Left cardiac atrium (tissue), 4 donors: ENCODE measurements around the gene CYS1. TPM values are rescaled to one million over a fixed set of nuclear protein-coding genes. Genes with fewer than 3 reads are reported as not detected.
"Not testable (repeated sequence)": the region's sequence is repeated elsewhere in the genome, so short reads cannot be mapped to it uniquely, and the experiment has no call there.

Experiments
- ATAC-seq, 2 donors: fragments of 200-7000 bp; cut with Tn5 transposase; one replicate each; pipeline ENCODE4 v1.9.1; 2020; ENCODE audit warnings: mild to moderate bottlenecking in 2 of 2, moderate library complexity in 2 of 2
- DNase-seq: peaks from one replicate; pipeline ENCODE4 v3.0.0-alpha.2; 2020
- intact Hi-C, 2 donors: fragments of 100-400 bp; cut with DNase I; formaldehyde crosslinking; loops; one replicate each; pipeline versions ENCODE4 v1.14.1 to v1.15.1; 2022 to 2023
- total RNA-seq, 2 donors: library from RNA; stranded (reverse); fragmentation: NEBNext Ultra II Directional; extraction: Animal tissue kit (Norgen Biotek cat#: 25700); gene quantifications; one replicate each; pipeline ENCODE4 v1.2.1, GENCODE V29; 2021
- donor health status: DM: no; HTN: yes; CAD: no.
- donor health status: DM: no; HTN: yes; CAD: no; lungs with severe emphysema.
- donor health status: DM: yes; HTN: yes; CAD: no.
- donor health status: Dilated cardiomyopathy.

Gene CYS1
- total RNA-seq, 2 donors from 2014 or later = 3.5 to 4.1 TPM

DNA sequence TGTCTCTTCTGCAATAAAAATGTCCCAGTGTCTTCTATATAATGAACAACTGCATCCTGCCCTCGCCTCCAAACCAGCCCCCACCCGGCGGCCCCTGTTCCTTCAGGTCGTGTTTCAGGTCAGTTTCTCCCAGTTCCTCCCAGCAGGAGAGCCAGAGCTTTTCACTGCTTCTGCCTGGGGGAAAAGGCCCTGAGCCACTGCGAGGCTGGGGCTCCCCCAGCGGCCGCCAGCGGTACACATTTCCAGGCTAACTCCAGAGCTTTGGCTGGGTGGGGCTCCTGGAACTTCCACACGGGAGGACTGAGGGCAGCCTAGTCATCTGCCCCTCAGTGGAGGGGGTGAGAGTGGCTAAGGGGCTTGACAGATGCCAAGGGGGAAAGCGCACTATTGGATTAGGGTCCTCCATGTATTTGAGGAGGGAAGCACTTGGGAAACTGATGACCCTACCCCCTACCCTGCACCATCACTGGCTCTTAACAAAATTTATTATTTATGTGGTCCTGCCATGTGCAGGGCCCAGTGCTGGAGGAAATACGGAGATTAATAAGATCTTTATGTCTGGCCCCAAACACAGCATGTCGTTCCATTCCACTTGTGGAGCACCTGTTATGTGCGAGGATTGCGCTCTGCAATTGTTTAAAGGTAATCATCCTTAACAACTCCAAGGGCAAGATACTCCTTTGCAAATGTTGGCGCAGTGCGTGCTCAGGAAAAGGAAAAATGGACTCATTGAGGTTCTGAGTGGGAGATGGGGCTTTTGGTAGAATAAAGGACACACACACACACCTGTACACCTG lies 17.3 kb upstream of the CYS1 start:
- peak; percentile 90 for ATAC-seq
- peak; percentile 70 for DNase-seq
- intact Hi-C loops = no loop called here

GRCh38 chr2:10096641-10097040 lies 16.4 kb upstream of the CYS1 start:
- intact Hi-C loops = no loop called here
- ATAC-seq (no peak), DNase-seq (no peak)

- intact Hi-C loops = no loop called here
- ATAC-seq = no peak
- no peak for DNase-seq
These were observed 15.0 kb upstream of the CYS1 start for GRCh38 chr2:10095175-10095574.

DNA sequence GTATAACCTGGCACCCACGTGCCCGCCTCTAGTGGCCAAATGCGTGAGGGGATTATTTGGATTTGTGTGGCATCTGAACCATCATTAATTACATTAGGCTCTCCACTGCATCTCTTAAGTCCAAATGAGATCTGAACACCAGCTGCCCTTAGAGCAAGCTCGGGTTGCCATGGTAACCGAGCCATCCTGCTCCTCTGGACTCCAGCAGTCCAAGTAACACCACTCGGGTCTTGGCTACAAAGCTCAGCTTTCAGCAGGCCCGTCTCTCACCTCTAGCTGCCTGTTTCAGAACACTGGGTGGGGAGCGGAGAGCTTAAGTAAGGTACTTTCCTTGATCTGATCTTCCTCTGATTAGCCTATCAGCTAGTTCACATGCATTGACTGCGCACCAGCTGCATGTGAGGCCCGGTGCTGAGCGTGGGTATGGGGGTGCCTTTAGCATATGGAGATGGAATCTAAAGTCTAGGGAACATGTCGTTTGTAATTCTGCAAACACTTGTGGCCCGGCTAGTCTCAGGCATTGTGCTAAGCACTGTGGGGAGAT lies 14.1 kb upstream of the CYS1 start:
- ATAC-seq = no peak
- intact Hi-C loops = no loop called here
- no peak for DNase-seq

GRCh38 chr2:10091889-10092244 lies 11.7 kb upstream of the CYS1 start:
- intact Hi-C loops = not testable (repeated sequence)

GRCh38 chr2:10091182-10091888 lies 11.1 kb upstream of the CYS1 start:
- ATAC-seq = peak; percentile 70 to 86
- intact Hi-C loops = no loop called here
- DNase-seq = no peak

More at GRCh38 chr2:10091889-10092244, 11.7 kb upstream of the CYS1 start:
- not testable (repeated sequence) for DNase-seq, ATAC-seq

GRCh38 chr2:10089565-10090190 lies 9.5 kb upstream of the CYS1 start:
- intact Hi-C loops = no loop called here
- ATAC-seq (no peak), DNase-seq (no peak)

DNA sequence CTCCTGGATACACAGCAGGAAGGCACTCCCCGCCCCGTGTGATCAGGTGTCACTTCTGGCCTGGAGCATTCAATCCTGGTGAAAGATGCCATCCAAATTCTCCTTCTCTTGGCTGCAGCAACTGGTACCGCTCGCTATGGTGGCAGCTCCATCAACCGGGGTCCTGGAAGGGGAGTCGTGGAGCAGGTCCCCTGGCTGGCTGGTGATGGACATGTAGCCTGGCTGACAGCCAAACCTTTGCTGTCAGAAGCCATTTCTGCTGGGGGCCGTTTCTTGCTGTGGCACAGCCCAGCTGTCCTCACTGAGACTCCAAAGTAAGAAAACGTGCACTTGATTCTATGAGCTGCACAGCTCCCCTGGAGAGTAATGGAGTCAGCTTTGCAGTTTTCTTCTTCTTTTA lies 7.1 kb upstream of the CYS1 start:
- intact Hi-C loops = no loop called here
- no peak for ATAC-seq
- no peak for DNase-seq

DNA sequence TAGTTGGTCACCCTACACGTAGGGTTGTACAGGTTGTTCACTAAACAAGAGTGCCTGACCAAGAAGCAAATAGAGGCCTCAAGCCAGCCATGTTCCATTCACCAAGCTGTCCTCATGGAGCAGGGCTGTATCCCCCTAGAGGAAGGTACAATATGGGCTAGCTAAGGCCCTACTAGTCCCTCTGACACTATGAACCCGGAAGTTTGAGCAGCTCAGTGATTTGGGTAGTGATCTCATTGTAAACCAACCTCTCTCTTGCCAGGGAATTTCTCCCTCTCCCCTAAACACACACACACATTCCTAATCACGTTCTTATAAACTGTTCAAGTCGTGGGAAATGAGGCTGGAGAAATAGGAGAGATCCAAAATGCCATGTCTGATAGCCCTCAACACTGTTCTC lies 6.7 kb upstream of the CYS1 start:
- intact Hi-C loops = no loop called here

DNA sequence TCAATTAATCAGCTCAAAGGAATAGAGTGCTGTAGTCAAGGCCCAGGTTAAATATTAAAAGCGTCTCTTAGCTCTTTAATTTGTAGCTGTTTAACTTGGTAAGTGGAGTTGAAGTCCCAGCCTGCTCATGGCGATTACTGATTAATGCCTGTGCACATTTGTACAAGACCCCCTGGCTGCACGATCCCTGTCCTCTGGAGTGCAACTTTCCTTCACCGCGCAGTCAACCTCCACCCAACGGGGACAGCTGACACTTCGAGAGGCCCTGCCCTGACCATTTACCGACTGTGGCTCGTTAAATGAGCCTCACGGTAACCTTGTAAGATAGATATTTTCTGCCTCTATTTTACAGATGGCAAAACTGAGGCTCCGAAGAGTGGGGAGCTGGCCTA lies 5.5 kb upstream of the CYS1 start:
- DNase-seq = no peak
- no peak for ATAC-seq
- intact Hi-C loops = no loop called here

More for the DNA sequence above, 6.7 kb upstream of the CYS1 start:
- DNase-seq (no peak), ATAC-seq (no peak)

GRCh38 chr2:10085043-10085667 lies 4.9 kb upstream of the CYS1 start:
- intact Hi-C loops = no loop called here
- DNase-seq (no peak), ATAC-seq (no peak)

- intact Hi-C loops = no loop called here
- DNase-seq = no peak
- ATAC-seq = no peak
These were observed 4.1 kb upstream of the CYS1 start for GRCh38 chr2:10084223-10084865.

DNA sequence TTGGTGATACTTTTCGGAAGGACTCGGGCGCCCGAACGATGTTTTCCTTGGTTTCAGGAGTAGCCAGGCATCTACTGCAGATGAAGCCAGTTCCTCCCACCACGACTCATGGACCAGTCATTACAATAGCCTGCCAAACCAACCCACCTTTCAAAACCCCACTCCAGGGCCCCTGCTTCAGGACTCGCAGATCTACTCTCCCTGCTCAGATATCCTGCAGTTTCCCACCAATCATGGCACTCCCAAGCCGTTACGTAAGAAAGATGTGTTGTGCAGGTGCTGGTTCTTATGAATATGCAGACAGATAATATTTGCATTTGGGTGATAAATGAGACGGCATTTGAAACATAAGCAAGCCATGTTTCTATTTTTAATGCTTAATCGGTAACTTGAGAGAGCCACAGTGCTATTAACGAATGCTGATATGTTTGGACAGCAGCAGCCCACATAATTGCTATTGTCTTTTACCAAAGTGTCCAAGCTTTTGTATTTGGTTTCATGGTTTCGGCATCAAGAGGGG lies 3.5 kb upstream of the CYS1 start:
- DNase-seq (no peak), ATAC-seq (no peak)
- intact Hi-C loops = no loop called here

DNA sequence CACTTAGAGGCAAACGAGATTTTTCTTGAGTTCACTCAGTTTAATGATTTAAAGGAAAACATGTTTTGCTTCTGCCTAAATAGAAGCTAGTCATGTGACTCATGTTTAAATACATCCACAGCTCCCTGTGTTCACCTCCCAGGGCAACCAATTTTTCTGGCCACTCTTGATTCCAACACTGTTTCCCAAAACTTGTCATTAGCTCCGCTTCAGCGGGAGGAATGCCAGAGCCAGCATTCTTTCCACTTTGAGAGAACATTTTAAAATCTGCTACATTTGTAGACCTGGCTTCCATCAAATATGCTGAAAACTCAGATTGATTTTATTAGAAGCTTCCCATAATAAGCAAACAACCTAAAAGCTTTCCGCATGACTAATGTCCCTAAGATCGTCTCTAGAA lies 2.8 kb upstream of the CYS1 start:
- intact Hi-C loops = no loop called here
- DNase-seq = no peak
- ATAC-seq = no peak

GRCh38 chr2:10080536-10081304 lies 509 bp upstream of the CYS1 start:
- ATAC-seq (peak; percentile 24 to 29), DNase-seq (no peak)
- intact Hi-C loops = no loop called here

- ATAC-seq (peak; percentile 66 to 82), DNase-seq (peak; percentile 59)
- intact Hi-C loops = loop anchor here in 1 of 2 donors (5.0 kb wide), 1 partner anchor 358 kb away; no protein-coding TSS in a partner anchor
These were observed 843 bp downstream of the CYS1 start for GRCh38 chr2:10079266-10079869.

GRCh38 chr2:10078704-10079265 lies 1.4 kb downstream of the CYS1 start:
- ATAC-seq (peak; percentile 45 to 50), DNase-seq (no peak)
- intact Hi-C loops = loop anchor here in 1 of 2 donors (5.0 kb wide), 1 partner anchor 359 kb away; no protein-coding TSS in a partner anchor
